ENCODE data around the gene DHRS11. TPM values are rescaled to one million over a fixed set of nuclear protein-coding genes. Genes with fewer than 3 reads are reported as not detected.

DHRS11 gene
- total and polyA plus RNA-seq, 10 of the 15 experiments (the other 5 are each of a cell fraction or from before 2014, with no cell fraction given), result 3.4 to 23.0 (median 14.5) TPM

GRCh38 chr17:36598951-36599401, 7.3 kb downstream of the DHRS11 start (continued):
- TF ChIP-seq, protein P1, sequence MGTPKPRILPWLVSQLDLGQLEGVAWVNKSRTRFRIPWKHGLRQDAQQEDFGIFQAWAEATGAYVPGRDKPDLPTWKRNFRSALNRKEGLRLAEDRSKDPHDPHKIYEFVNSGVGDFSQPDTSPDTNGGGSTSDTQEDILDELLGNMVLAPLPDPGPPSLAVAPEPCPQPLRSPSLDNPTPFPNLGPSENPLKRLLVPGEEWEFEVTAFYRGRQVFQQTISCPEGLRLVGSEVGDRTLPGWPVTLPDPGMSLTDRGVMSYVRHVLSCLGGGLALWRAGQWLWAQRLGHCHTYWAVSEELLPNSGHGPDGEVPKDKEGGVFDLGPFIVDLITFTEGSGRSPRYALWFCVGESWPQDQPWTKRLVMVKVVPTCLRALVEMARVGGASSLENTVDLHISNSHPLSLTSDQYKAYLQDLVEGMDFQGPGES (IDR thresholded peaks at IDR 0.05), result no peak

DNA sequence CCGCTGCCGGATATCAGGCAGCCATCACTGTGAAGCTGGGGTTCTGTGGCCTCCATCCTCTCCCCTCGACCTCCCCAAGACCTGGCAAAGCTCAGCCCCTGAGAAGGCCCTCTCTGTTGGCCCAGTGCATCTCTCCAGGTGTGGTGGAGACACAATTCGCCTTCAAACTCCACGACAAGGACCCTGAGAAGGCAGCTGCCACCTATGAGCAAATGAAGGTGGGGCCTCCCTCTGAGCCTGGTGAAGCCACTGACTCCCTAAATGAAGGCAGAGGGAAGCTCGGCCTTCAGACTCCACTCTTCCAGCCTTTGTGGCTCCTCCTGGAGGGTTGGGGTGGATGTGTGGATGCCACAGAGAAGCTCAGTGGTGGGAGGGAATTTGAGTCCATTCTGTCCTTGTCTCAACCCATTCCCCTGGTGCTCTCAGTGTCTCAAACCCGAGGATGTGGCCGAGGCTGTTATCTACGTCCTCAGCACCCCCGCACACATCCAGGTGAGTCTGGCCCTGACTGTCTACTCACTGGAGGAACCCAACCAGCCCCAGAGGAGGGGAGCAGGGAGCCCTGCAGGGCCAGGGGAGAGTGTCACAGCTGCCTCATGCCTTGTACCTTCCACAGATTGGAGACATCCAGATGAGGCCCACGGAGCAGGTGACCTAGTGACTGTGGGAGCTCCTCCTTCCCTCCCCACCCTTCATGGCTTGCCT, 8.0 kb downstream of the DHRS11 start:
- WGBS (ENCODE audit: insufficient coverage, insufficient replicate concordance, low lambda C conversion rate, missing lambda C conversion rate), result 92% methylated on average over 11 of the region's 11 CpGs
- POLR2A ChIA-PET, result interaction anchor here (1.8 kb wide), 1 partner anchor 114 kb away, joined by 5 read pairs; the partner anchor contains the start of gene ZNHIT3
- no peaks in the 10 kb centered on the region for H3K27me3 ChIP-seq (replicated peaks in 1 of 2; ENCODE audit: control insufficient read depth in 2 of 2, insufficient read depth in 2 of 2, low read length in 1 of 2)
- SMC1A ChIA-PET (ENCODE audit: uncharacterized antibody, unreplicated experiment), result interaction anchor here (0.7 to 2.0 kb wide), 2 partner anchors 53 to 54 kb away, joined by 3 to 9 read pairs; no protein-coding TSS in a partner anchor
- in situ Hi-C loops (cut with MboI), result loop anchor here (10.0 to 25.0 kb wide), 3 partner anchors 463 to 765 kb away; no protein-coding TSS in a partner anchor
- H3K4me3 ChIP-seq, result no peak overlapping the region
- ATAC-seq, result no peak
- no peak overlapping the region for H3K9ac ChIP-seq (ENCODE audit: control insufficient read depth, insufficient read depth, low read length)
- no peaks in the 10 kb centered on the region for H3K36me3 ChIP-seq (ENCODE audit: control insufficient read depth in 2 of 2, insufficient read depth in 2 of 2, low read length in 1 of 2)
- peaks cover 29% of the 10 kb centered on the region for H3K79me2 ChIP-seq (ENCODE audit: control insufficient read depth, insufficient read depth, low read length)
- H3K4me2 ChIP-seq (ENCODE audit: control insufficient read depth, insufficient read depth), result no peak overlapping the region
- intact Hi-C loops (cut with micrococcal nuclease; ENCODE audit: unreplicated experiment), result loop anchor here (5.0 kb wide), 1 partner anchor 52 kb away; no protein-coding TSS in a partner anchor
- no peak for DNase-seq (ENCODE audit: low read depth, low spot score)
- H3K27ac ChIP-seq (ENCODE audit: control insufficient read depth, insufficient read depth), result no peak overlapping the region
- FAIRE-seq, result no peak
- TF ChIP-seq, protein P2, sequence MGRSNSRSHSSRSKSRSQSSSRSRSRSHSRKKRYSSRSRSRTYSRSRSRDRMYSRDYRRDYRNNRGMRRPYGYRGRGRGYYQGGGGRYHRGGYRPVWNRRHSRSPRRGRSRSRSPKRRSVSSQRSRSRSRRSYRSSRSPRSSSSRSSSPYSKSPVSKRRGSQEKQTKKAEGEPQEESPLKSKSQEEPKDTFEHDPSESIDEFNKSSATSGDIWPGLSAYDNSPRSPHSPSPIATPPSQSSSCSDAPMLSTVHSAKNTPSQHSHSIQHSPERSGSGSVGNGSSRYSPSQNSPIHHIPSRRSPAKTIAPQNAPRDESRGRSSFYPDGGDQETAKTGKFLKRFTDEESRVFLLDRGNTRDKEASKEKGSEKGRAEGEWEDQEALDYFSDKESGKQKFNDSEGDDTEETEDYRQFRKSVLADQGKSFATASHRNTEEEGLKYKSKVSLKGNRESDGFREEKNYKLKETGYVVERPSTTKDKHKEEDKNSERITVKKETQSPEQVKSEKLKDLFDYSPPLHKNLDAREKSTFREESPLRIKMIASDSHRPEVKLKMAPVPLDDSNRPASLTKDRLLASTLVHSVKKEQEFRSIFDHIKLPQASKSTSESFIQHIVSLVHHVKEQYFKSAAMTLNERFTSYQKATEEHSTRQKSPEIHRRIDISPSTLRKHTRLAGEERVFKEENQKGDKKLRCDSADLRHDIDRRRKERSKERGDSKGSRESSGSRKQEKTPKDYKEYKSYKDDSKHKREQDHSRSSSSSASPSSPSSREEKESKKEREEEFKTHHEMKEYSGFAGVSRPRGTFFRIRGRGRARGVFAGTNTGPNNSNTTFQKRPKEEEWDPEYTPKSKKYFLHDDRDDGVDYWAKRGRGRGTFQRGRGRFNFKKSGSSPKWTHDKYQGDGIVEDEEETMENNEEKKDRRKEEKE (IDR thresholded peaks at IDR 0.05), result no peak
- H3K9me3 ChIP-seq (replicated peaks; ENCODE audit: control insufficient read depth, insufficient read depth, low read length), result no peaks in the 10 kb centered on the region
- no peak overlapping the region for H2AFZ ChIP-seq (ENCODE audit: control insufficient read depth, low read depth, low read length)
- no TSS peak for BruUV-seq (replicated peaks)
- RAD21 ChIA-PET (ENCODE audit: unreplicated experiment), result no interaction called here
- CTCF ChIA-PET, result interaction anchor here (0.6 to 1.1 kb wide), 2 partner anchors 62 to 116 kb away, joined by 3 to 4 read pairs; no protein-coding TSS in a partner anchor
- peaks cover 13% of the 10 kb centered on the region for H3K4me1 ChIP-seq (ENCODE audit: control insufficient read depth, insufficient read depth, low read length)
- peaks cover 2% of the 10 kb centered on the region; the same call in 1 of the 2 replicates for H4K20me1 ChIP-seq (ENCODE audit: control insufficient read depth, insufficient read depth)
